Measurements from ENCODE around the gene PRRT3. TPM values are rescaled to one million over a fixed set of nuclear protein-coding genes. Genes with fewer than 3 reads are reported as not detected.

Gene PRRT3
- total and polyA plus RNA-seq, 11 donors: 0.39 to 2.3 (median 0.70) TPM

GRCh38 chr3:9909221-9910013, 42.8 kb downstream of the PRRT3 start:
- DNase-seq: no peak
- H3K4me1 ChIP-seq: peaks cover 0 to 5% (median under 1%) of the 10 kb centered on the region in 12 donors
- no peak for ATAC-seq
- no peak overlapping the region for H3K4me3 ChIP-seq
- H3K27me3 ChIP-seq: no peaks in the 10 kb centered on the region
- no peaks in the 10 kb centered on the region for H3K36me3 ChIP-seq
- WGBS, 4 donors: 90 to 94% (median 91%) methylated on average over 7 of the region's 7 CpGs
- no peak overlapping the region for H3K27ac ChIP-seq
- TF ChIP-seq CTCF (IDR thresholded peaks at IDR 0.05) (no peak), POLR2A (IDR thresholded peaks at IDR 0.05) (no peak)
- no peaks in the 10 kb centered on the region for H3K9me3 ChIP-seq
- intact Hi-C loops (cut with DNase I): loop anchor here in 2 of 10 donors (5.0 to 10.0 kb wide), 3 partner anchors 57 to 115 kb away; partner anchors contain the start of genes ARPC4 (in 1 of the 2), RPUSD3 (in 1 of the 2) and TADA3 (in 1 of the 2)

GRCh38 chr3:9908286-9908685, 43.9 kb downstream of the PRRT3 start:
- no peaks in the 10 kb centered on the region for H3K27me3 ChIP-seq
- H3K36me3 ChIP-seq: no peaks in the 10 kb centered on the region
- intact Hi-C loops (cut with DNase I): no loop called here
- WGBS, 4 donors: 87 to 98% (median 95%) methylated on average over 3 of the region's 3 CpGs
- no peak overlapping the region for H3K27ac ChIP-seq
- no peak overlapping the region for H3K4me3 ChIP-seq
- H3K4me1 ChIP-seq: peaks cover 0 to 8% (median 1%) of the 10 kb centered on the region in 12 donors
- TF ChIP-seq POLR2A (IDR thresholded peaks at IDR 0.05) (no peak), CTCF (IDR thresholded peaks at IDR 0.05) (no peak)
- no peaks in the 10 kb centered on the region for H3K9me3 ChIP-seq
- ATAC-seq: no peak
- no peak for DNase-seq

GRCh38 chr3:9906480-9906879, 45.7 kb downstream of the PRRT3 start:
- peaks cover 0 to 20% (median 7%) of the 10 kb centered on the region in 12 donors for H3K4me1 ChIP-seq
- intact Hi-C loops (cut with DNase I): no loop called here
- DNase-seq (no peak), ATAC-seq (no peak)
- H3K4me3 ChIP-seq: no peak overlapping the region
- H3K9me3 ChIP-seq: no peaks in the 10 kb centered on the region
- TF ChIP-seq POLR2A (IDR thresholded peaks at IDR 0.05) (no peak), CTCF (IDR thresholded peaks at IDR 0.05) (no peak)
- H3K36me3 ChIP-seq: no peaks in the 10 kb centered on the region
- H3K27ac ChIP-seq: no peak overlapping the region
- no peaks in the 10 kb centered on the region for H3K27me3 ChIP-seq
- WGBS, 4 donors: 89 to 95% (median 94%) methylated on average over 5 of the region's 5 CpGs

GRCh38 chr3:9903904-9904303, 48.3 kb downstream of the PRRT3 start:
- intact Hi-C loops (cut with DNase I): no loop called here
- no peak overlapping the region for H3K4me3 ChIP-seq
- WGBS, 4 donors: 90 to 100% (median 94%) methylated on average over 4 of the region's 4 CpGs
- H3K36me3 ChIP-seq: no peaks in the 10 kb centered on the region
- H3K9me3 ChIP-seq: no peaks in the 10 kb centered on the region
- DNase-seq (no peak), ATAC-seq (no peak)
- H3K27ac ChIP-seq: peak overlapping the region in 1 of 12 donors; percentile 71
- H3K4me1 ChIP-seq: peaks cover 0 to 20% (median 7%) of the 10 kb centered on the region in 12 donors
- H3K27me3 ChIP-seq: no peaks in the 10 kb centered on the region
- no peak for TF ChIP-seq POLR2A (IDR thresholded peaks at IDR 0.05)
- no peak for TF ChIP-seq CTCF (IDR thresholded peaks at IDR 0.05)
